T-helper 17 cell (primary cell): ENCODE data around the gene TPSB2. TPM values are rescaled to one million over a fixed set of nuclear protein-coding genes. Genes with fewer than 3 reads are reported as not detected.
"Not testable (repeated sequence)": the region's sequence is repeated elsewhere in the genome, so short reads cannot be mapped to it uniquely, and the experiment has no call there.

Experiments used
- ATAC-seq: fragments of 150-1000 bp; cut with Tn5 transposase; 2 replicates; pipeline ENCODE4 v1.10.0; 2021; ENCODE audit warnings: mild to moderate bottlenecking, moderate library complexity
- DNase-seq, 3 donors: peaks; one replicate each; pipeline versions ENCODE4 v3.0.0 to v3.0.0-alpha.2; 2020 to 2021
- H3K9me3 ChIP-seq: one replicate; pipeline ENCODE4 v1.7.0; 2013; ENCODE audit warnings: low read length, mild to moderate bottlenecking; ENCODE audit not compliant: control insufficient read depth, poor library complexity, severe bottlenecking
- H3K27ac Mint-ChIP-seq: one replicate; pipeline ENCODE4 v1.8.0; 2022; ENCODE audit warnings: mild to moderate bottlenecking, moderate library complexity, mixed read lengths
- H3K27me3 Mint-ChIP-seq: one replicate; pipeline ENCODE4 v1.8.0; 2022; ENCODE audit warnings: mixed read lengths
- H3K36me3 Mint-ChIP-seq: one replicate; pipeline ENCODE4 v1.8.0; 2022; ENCODE audit warnings: low read depth, mixed read lengths
- H3K4me1 Mint-ChIP-seq: one replicate; pipeline ENCODE4 v1.8.0; 2022; ENCODE audit warnings: mild to moderate bottlenecking, mixed read lengths
- H3K4me3 Mint-ChIP-seq: one replicate; pipeline ENCODE4 v1.8.0; 2022; ENCODE audit warnings: mild to moderate bottlenecking, moderate library complexity, mixed read lengths
- total RNA-seq, 4 donors: library from RNA in 2 of 4; stranded (reverse) in 2 of 4; gene quantifications; one replicate each; pipeline ENCODE4 v1.2.3 and lab custom pipeline; 2022 to 2026

TPSB2 gene
- total RNA-seq, 2 donors from 2014 or later, result not detected

DNA sequence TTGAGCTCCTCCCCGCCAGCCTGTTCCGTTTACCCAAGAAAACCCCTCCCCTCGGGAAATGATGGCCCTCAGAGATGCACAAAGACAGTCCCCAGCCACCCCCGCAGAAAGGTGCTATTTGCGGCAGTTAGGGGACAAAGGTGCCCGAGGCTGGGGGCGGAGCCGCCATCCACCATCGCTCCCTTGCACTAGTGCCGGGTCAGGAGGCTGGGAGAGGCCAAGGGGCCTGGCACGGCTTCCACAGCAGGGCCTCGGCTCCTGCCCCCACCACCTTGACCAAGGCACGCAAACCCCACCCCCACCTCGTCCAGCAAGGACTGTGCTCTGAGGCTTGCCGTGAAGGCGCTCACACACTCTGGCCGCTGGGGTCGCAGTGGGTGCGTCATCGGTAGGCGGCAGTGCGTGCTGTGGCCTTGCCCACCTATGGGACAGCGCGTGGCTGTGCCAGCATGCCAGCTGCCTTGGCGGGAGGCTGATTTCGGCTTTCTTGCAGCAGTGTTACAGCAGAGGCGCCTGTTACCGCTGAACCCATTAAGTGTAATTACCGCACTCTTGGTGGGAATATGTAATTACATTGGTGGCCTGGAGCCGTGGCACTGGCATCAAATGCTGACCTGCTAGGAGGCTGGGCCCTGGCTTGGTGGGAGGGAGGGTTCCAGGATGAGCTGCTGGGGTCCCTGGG lies 36.7 kb downstream of the TPSB2 start:
- H3K4me1 Mint-ChIP-seq, result peaks cover 2% of the 10 kb centered on the region
- ATAC-seq, result no peak
- no peaks in the 10 kb centered on the region for H3K36me3 Mint-ChIP-seq
- no peaks in the 10 kb centered on the region for H3K9me3 ChIP-seq
- peaks cover 12% of the 10 kb centered on the region for H3K27me3 Mint-ChIP-seq
- no peak for DNase-seq
- H3K4me3 Mint-ChIP-seq, result no peak overlapping the region
- no peak overlapping the region for H3K27ac Mint-ChIP-seq

GRCh38 chr16:1192384-1193073 lies 37.5 kb downstream of the TPSB2 start:
- H3K36me3 Mint-ChIP-seq, result no peaks in the 10 kb centered on the region
- H3K4me1 Mint-ChIP-seq, result peaks cover 2% of the 10 kb centered on the region
- H3K4me3 Mint-ChIP-seq, result no peak overlapping the region
- DNase-seq (no peak), ATAC-seq (no peak)
- H3K9me3 ChIP-seq, result no peaks in the 10 kb centered on the region
- H3K27ac Mint-ChIP-seq, result no peak overlapping the region
- peaks cover 12% of the 10 kb centered on the region for H3K27me3 Mint-ChIP-seq

GRCh38 chr16:1190789-1191188 lies 39.2 kb downstream of the TPSB2 start:
- H3K4me3 Mint-ChIP-seq, DNase-seq, H3K9me3 ChIP-seq, ATAC-seq, H3K4me1 Mint-ChIP-seq, H3K27ac Mint-ChIP-seq, H3K36me3 Mint-ChIP-seq: not testable (repeated sequence)
- peaks cover 12% of the 10 kb centered on the region for H3K27me3 Mint-ChIP-seq

- no peaks in the 10 kb centered on the region for H3K4me1 Mint-ChIP-seq
- ATAC-seq (no peak), DNase-seq (no peak)
- peaks cover 12% of the 10 kb centered on the region for H3K27me3 Mint-ChIP-seq
- no peaks in the 10 kb centered on the region for H3K36me3 Mint-ChIP-seq
- no peaks in the 10 kb centered on the region for H3K9me3 ChIP-seq
- no peak overlapping the region for H3K4me3 Mint-ChIP-seq
- H3K27ac Mint-ChIP-seq, result no peak overlapping the region
These were observed 40.5 kb downstream of the TPSB2 start for GRCh38 chr16:1189455-1189854.

DNA sequence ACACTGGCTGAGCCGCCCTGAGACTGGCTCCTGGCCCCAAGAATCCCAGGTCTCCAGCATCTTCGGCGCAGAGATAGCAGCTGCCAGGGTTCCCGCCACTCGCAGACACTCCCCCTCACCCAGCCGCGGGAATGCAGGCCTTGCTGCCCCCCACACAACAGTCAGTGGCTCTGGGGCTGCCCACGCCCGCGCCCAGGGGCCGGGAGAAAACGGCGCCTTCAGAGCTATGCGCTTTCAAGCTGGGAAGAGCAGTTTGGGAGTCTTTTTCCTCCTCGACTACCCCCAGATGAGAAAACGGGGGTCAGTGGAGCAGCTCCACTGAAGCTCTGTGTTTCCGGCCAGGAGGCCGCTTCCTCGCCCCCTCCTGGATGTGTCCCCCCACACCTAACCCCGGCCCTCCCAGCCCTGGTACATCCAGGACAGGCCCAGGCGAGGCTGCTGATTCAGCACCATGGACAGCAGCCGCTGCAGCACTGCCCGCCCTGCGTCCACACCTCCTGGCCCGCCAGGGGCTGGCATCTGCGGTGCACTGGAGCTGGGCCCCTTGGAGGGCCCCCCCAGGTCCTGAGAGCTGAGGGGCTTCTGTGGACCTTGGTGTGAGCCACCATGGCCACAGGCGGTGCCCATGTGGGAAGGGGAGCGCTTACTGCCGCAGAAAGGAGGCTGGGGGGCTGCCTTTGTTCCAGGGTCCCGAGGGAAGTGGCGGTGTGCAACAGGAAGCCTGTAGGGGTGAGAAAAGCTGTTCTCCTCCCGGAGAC lies 41.4 kb downstream of the TPSB2 start:
- no peak overlapping the region for H3K27ac Mint-ChIP-seq
- ATAC-seq, result peak; percentile 60
- peak; percentile 16 to 42 (median 40) for DNase-seq

DNA sequence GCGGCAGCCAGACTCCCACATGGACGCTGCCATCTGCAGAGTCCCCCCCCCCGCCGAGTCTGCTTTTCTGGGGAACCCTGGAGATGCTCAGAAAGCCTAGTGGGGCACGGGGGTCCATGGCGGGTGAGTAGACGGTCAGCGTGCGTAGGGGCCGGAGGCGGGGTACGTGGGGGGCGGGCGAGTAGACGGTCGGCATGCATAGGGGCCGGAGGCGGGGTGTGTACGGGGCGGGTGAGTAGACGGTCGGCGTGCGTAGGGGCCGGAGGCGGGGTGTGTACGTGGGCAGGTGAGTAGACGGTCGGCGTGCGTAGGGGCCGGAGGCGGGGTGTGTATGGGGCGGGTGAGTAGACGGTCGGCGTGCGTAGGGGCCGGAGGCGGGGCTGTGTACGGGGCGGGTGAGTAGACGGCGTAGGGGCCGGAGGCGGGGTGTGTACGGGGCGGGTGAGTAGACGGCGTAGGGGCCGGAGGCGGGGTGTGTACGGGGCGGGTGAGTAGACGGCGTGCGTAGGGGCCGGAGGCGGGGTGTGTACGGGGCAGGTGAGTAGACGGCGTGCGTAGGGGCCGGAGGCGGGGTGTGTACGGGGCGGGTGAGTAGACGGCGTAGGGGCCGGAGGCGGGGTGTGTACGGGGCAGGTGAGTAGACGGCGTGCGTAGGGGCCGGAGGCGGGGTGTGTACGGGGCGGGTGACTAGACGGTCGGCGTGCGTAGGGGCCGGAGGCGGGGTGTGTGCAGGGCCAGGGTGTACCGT lies 44.4 kb downstream of the TPSB2 start:
- not testable (repeated sequence) for H3K27me3 Mint-ChIP-seq, H3K27ac Mint-ChIP-seq, DNase-seq, H3K4me3 Mint-ChIP-seq, H3K9me3 ChIP-seq, H3K4me1 Mint-ChIP-seq, ATAC-seq, H3K36me3 Mint-ChIP-seq

More for the DNA sequence above, 41.4 kb downstream of the TPSB2 start:
- H3K36me3 Mint-ChIP-seq, result no peaks in the 10 kb centered on the region
- no peak overlapping the region for H3K4me3 Mint-ChIP-seq
- peaks cover 12% of the 10 kb centered on the region for H3K27me3 Mint-ChIP-seq
- H3K9me3 ChIP-seq, result no peaks in the 10 kb centered on the region
- H3K4me1 Mint-ChIP-seq, result no peaks in the 10 kb centered on the region

GRCh38 chr16:1184980-1185379 lies 45.0 kb downstream of the TPSB2 start:
- DNase-seq (no peak), ATAC-seq (no peak)
- Mint-ChIP-seq H3K36me3 (no peaks in the 10 kb centered on the region), H3K4me1 (no peaks in the 10 kb centered on the region), H3K27me3 (peaks cover 5% of the 10 kb centered on the region), H3K27ac (no peak overlapping the region), H3K4me3 (no peak overlapping the region)
- H3K9me3 ChIP-seq, result no peaks in the 10 kb centered on the region

DNA sequence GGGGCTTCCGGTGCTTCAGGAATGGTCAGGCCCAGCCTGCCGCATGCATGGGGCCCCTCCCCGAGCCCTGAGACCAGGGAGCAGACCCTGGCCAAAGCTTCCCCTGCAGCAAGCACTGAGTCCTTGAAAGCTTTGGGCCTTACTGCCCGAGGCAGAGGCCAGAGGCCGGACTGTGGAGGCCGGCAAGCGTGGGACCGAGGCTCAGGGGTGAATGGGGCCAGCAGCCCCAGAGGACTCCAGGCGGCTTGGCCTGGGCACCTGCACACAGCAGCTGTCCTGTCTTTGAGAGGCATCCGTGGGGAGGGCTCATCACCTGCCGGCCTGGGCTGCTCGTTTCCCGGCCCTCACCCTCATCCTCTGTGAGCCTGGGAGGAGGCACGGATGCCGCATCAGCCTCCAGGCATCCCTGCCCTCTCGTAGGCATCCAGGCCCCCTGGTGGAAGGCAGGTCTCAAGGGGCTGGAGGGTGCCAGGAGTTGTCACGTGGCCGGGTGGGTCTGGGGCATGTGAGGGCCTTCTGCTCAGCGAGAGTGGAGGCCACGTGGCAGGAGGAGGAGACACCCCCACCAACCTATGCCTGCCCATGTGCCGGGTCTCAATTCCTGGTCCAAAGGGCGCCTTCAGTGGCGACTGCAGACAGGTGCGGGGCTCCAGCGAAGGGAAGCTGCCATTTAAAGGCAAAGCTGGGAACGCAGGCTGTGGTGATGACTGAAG lies 45.7 kb downstream of the TPSB2 start:
- H3K4me1 Mint-ChIP-seq, result no peaks in the 10 kb centered on the region

DNA sequence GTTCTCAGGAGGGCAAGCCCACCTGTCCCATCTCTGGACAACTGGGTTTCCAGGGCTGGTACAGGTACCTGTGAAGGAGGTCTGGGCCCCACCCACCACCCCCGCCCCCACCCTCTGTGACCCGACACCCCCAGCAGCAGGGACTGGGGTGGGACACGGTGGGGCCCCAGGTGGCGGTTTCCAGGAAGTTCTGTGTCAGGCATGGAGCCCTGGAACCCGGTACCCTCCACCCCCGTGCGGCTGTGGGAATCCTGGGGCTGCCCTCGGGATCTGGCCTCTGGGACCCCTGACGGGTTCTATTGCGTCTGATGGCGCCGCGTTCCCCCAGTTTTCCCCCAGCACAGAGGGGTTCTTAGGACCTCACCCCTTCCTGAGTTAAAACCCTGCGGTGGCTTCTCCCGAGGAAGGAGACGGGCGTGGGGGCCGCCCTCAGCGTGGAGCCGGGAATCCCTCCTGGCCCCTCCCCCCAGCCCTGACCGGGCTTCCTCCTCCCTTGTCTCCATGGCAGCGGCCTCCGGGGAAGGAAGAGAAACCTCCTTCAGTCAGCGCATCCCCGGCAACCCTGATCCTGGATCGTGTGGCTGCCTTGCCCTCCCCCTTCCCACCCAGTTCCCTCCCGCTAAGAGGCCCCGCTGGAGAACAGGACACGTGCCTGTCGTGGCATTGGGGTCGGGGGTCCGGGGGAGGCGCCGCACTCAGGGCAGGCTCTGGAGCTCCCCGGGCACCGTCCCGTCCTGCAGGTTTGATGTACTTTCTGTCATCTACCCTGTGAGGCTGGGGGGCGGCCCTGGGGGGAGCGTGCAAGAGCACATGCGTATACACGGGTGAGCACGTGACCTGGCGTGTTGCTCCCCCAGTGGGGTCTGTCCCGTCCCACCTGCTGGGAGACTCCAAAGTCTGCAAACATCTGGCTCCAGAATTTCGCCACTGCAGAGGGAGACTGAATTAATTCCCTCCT lies 46.8 kb downstream of the TPSB2 start:
- no peaks in the 10 kb centered on the region for H3K4me1 Mint-ChIP-seq
- ATAC-seq (no peak), DNase-seq (no peak)
- no peaks in the 10 kb centered on the region for H3K36me3 Mint-ChIP-seq
- no peak overlapping the region for H3K4me3 Mint-ChIP-seq
- no peaks in the 10 kb centered on the region for H3K9me3 ChIP-seq
- H3K27me3 Mint-ChIP-seq, result no peaks in the 10 kb centered on the region
- H3K27ac Mint-ChIP-seq, result no peak overlapping the region

More for the DNA sequence above, 45.7 kb downstream of the TPSB2 start:
- H3K36me3 Mint-ChIP-seq, result no peaks in the 10 kb centered on the region
- H3K27me3 Mint-ChIP-seq, result peaks cover 5% of the 10 kb centered on the region
- ATAC-seq (no peak), DNase-seq (no peak)
- H3K9me3 ChIP-seq, result no peaks in the 10 kb centered on the region
- no peak overlapping the region for H3K27ac Mint-ChIP-seq
- H3K4me3 Mint-ChIP-seq, result no peak overlapping the region

DNA sequence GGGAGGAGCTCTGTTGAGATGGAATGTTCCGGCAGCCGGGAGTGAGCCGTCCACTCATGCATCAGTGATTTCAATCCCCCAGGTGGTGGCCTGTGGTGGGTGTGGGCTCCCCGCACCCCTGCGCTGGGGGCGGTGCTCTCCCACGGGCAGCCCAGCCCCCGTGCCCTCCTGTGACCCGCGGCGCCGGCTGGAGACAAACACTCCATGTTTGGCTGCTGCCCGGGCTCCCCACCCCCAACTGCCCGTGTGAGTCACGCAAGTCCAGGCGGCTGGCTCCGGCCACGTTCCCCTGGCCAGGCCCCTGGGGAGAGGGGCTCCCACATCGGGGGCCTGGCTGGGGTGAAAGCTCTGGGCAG lies 47.7 kb downstream of the TPSB2 start:
- no peak for ATAC-seq

GRCh38 chr16:1181404-1182315 lies 48.3 kb downstream of the TPSB2 start:
- ATAC-seq, result no peak
- no peak for DNase-seq
- H3K4me3 Mint-ChIP-seq, result no peak overlapping the region
- H3K4me1 Mint-ChIP-seq, result no peaks in the 10 kb centered on the region
- H3K36me3 Mint-ChIP-seq, result no peaks in the 10 kb centered on the region
- no peaks in the 10 kb centered on the region for H3K27me3 Mint-ChIP-seq
- H3K9me3 ChIP-seq, result no peaks in the 10 kb centered on the region
- no peak overlapping the region for H3K27ac Mint-ChIP-seq

More for the DNA sequence above, 47.7 kb downstream of the TPSB2 start:
- Mint-ChIP-seq H3K27ac (no peak overlapping the region), H3K36me3 (no peaks in the 10 kb centered on the region), H3K4me1 (no peaks in the 10 kb centered on the region), H3K4me3 (no peak overlapping the region), H3K27me3 (no peaks in the 10 kb centered on the region)
- H3K9me3 ChIP-seq, result no peaks in the 10 kb centered on the region
- DNase-seq, result no peak
